Gastrocnemius medialis (tissue), 4 donors: ENCODE results near the gene PPFIA1.

Source experiments
- CTCF ChIP-seq, 5 experiments: fragments of 450-650 bp in 3 of 5; fragments of 200-600 bp in 2 of 5; sonication (generic) in 2 of 5; IDR thresholded peaks in 4 of 5; conservative IDR thresholded peaks in 1 of 5; 1 replicate in 4 of 5; 2 replicates in 1 of 5; pipeline ENCODE4 v1.5.1; 2016 to 2019; ENCODE audit warnings: antibody characterized with exemption in 5 of 5, mild to moderate bottlenecking in 3 of 5, moderate library complexity in 3 of 5
- POLR2A ChIP-seq, 2 donors: fragments of 450-650 bp; IDR thresholded peaks; one replicate each; pipeline ENCODE4 v1.6.1; 2017; ENCODE audit warnings: antibody characterized with exemption in 2 of 2, mild to moderate bottlenecking in 2 of 2, moderate library complexity in 2 of 2

- TF ChIP-seq CTCF (IDR thresholded peaks at IDR 0.05 in 4 of 5, conservative IDR thresholded peaks at IDR 0.05 in 1 of 5) (no peak), POLR2A (IDR thresholded peaks at IDR 0.05) (no peak)
These were observed 150.6 kb downstream of the PPFIA1 start for GRCh38 chr11:70421123-70421522.
